Testis (tissue), 2 donors: ENCODE results near the gene ERC2.

Experiments used
- CTCF ChIP-seq, 3 experiments: fragments of 450-650 bp in 2 of 3; fragments of 200-600 bp in 1 of 3; sonication (generic) in 1 of 3; IDR thresholded peaks; one replicate each; pipeline ENCODE4 v1.5.1; 2016 to 2019; ENCODE audit warnings: antibody characterized with exemption in 3 of 3, mild to moderate bottlenecking in 2 of 3, moderate library complexity in 1 of 3
- POLR2A ChIP-seq: fragments of 450-650 bp; IDR thresholded peaks from one replicate; pipeline ENCODE4 v1.6.1; 2017; ENCODE audit warnings: antibody characterized with exemption, mild to moderate bottlenecking, moderate library complexity

- TF ChIP-seq CTCF (IDR thresholded peaks at IDR 0.05) (no peak), POLR2A (no peak)
These were observed 741.8 kb downstream of the ERC2 start for GRCh38 chr3:55726501-55726775.
